Activated naive CD4-positive, alpha-beta T cell treated with anti-CD3 and anti-CD28 coated beads, Interleukin-2, amount 50 U/mL, for 24 hours (primary cell): Measurements from ENCODE around the gene CORO2B.

Source experiments
- H3K27ac Mint-ChIP-seq: one replicate; pipeline ENCODE4 v1.8.0; 2021; ENCODE audit warnings: mild to moderate bottlenecking, mixed read lengths
- H3K27me3 Mint-ChIP-seq: one replicate; pipeline ENCODE4 v1.8.0; 2021; ENCODE audit warnings: mixed read lengths
- H3K36me3 Mint-ChIP-seq: one replicate; pipeline ENCODE4 v1.8.0; 2021; ENCODE audit warnings: mixed read lengths
- H3K4me1 Mint-ChIP-seq: one replicate; pipeline ENCODE4 v1.8.0; 2021; ENCODE audit warnings: mixed read lengths
- H3K4me3 Mint-ChIP-seq: one replicate; pipeline ENCODE4 v1.8.0; 2021; ENCODE audit warnings: mild to moderate bottlenecking, mixed read lengths
- H3K9me3 Mint-ChIP-seq: one replicate; pipeline ENCODE4 v1.8.0; 2021; ENCODE audit warnings: mixed read lengths

The CORO2B gene

GRCh38 chr15:68700455-68701123 is 121.8 kb downstream of the CORO2B start:
- Mint-ChIP-seq H3K4me3 (no peak overlapping the region), H3K27ac (no peak overlapping the region), H3K36me3 (no peaks in the 10 kb centered on the region), H3K9me3 (no peaks in the 10 kb centered on the region), H3K4me1 (no peaks in the 10 kb centered on the region), H3K27me3 (no peaks in the 10 kb centered on the region)

GRCh38 chr15:68701886-68702285 is 123.1 kb downstream of the CORO2B start:
- Mint-ChIP-seq H3K4me3 (no peak overlapping the region), H3K4me1 (no peaks in the 10 kb centered on the region), H3K27ac (no peak overlapping the region), H3K27me3 (no peaks in the 10 kb centered on the region), H3K9me3 (no peaks in the 10 kb centered on the region), H3K36me3 (no peaks in the 10 kb centered on the region)

- H3K4me1 Mint-ChIP-seq, result no peaks in the 10 kb centered on the region
- no peaks in the 10 kb centered on the region for H3K27me3 Mint-ChIP-seq
- H3K9me3 Mint-ChIP-seq, result no peaks in the 10 kb centered on the region
- H3K36me3 Mint-ChIP-seq, result no peaks in the 10 kb centered on the region
- H3K4me3 Mint-ChIP-seq, result no peak overlapping the region
- H3K27ac Mint-ChIP-seq, result no peak overlapping the region
Measured at GRCh38 chr15:68704496-68705021, 125.8 kb downstream of the CORO2B start.

GRCh38 chr15:68706256-68706655 is 127.5 kb downstream of the CORO2B start:
- no peaks in the 10 kb centered on the region for H3K36me3 Mint-ChIP-seq
- H3K4me3 Mint-ChIP-seq, result no peak overlapping the region
- no peaks in the 10 kb centered on the region for H3K9me3 Mint-ChIP-seq
- H3K27me3 Mint-ChIP-seq, result no peaks in the 10 kb centered on the region
- no peak overlapping the region for H3K27ac Mint-ChIP-seq
- H3K4me1 Mint-ChIP-seq, result no peaks in the 10 kb centered on the region

GRCh38 chr15:68706931-68707330 is 128.1 kb downstream of the CORO2B start:
- Mint-ChIP-seq H3K27ac (no peak overlapping the region), H3K4me3 (no peak overlapping the region), H3K9me3 (no peaks in the 10 kb centered on the region), H3K36me3 (no peaks in the 10 kb centered on the region), H3K27me3 (no peaks in the 10 kb centered on the region), H3K4me1 (no peaks in the 10 kb centered on the region)

GRCh38 chr15:68707386-68707785 is 128.6 kb downstream of the CORO2B start:
- Mint-ChIP-seq H3K9me3 (no peaks in the 10 kb centered on the region), H3K36me3 (no peaks in the 10 kb centered on the region), H3K27ac (no peak overlapping the region), H3K27me3 (no peaks in the 10 kb centered on the region), H3K4me1 (no peaks in the 10 kb centered on the region), H3K4me3 (no peak overlapping the region)

GRCh38 chr15:68709876-68710275 is 131.1 kb downstream of the CORO2B start:
- H3K27me3 Mint-ChIP-seq, result no peaks in the 10 kb centered on the region
- no peaks in the 10 kb centered on the region for H3K4me1 Mint-ChIP-seq
- no peaks in the 10 kb centered on the region for H3K9me3 Mint-ChIP-seq
- H3K27ac Mint-ChIP-seq, result no peak overlapping the region
- H3K36me3 Mint-ChIP-seq, result no peaks in the 10 kb centered on the region
- H3K4me3 Mint-ChIP-seq, result no peak overlapping the region

GRCh38 chr15:68710536-68710935 is 131.7 kb downstream of the CORO2B start:
- Mint-ChIP-seq H3K36me3 (no peaks in the 10 kb centered on the region), H3K27ac (no peak overlapping the region), H3K4me1 (no peaks in the 10 kb centered on the region), H3K27me3 (no peaks in the 10 kb centered on the region), H3K4me3 (no peak overlapping the region), H3K9me3 (no peaks in the 10 kb centered on the region)

- Mint-ChIP-seq H3K4me3 (no peak overlapping the region), H3K27ac (no peak overlapping the region), H3K9me3 (no peaks in the 10 kb centered on the region), H3K4me1 (no peaks in the 10 kb centered on the region), H3K27me3 (peaks cover 4% of the 10 kb centered on the region), H3K36me3 (no peaks in the 10 kb centered on the region)
Measured at GRCh38 chr15:68711406-68711805, 132.6 kb downstream of the CORO2B start.

GRCh38 chr15:68712886-68713285 is 134.1 kb downstream of the CORO2B start:
- H3K27me3 Mint-ChIP-seq, result peaks cover 6% of the 10 kb centered on the region
- H3K4me3 Mint-ChIP-seq, result no peak overlapping the region
- no peaks in the 10 kb centered on the region for H3K4me1 Mint-ChIP-seq
- H3K9me3 Mint-ChIP-seq, result no peaks in the 10 kb centered on the region
- H3K27ac Mint-ChIP-seq, result no peak overlapping the region
- no peaks in the 10 kb centered on the region for H3K36me3 Mint-ChIP-seq

- Mint-ChIP-seq H3K9me3 (no peaks in the 10 kb centered on the region), H3K36me3 (no peaks in the 10 kb centered on the region), H3K27me3 (peaks cover 6% of the 10 kb centered on the region), H3K4me3 (no peak overlapping the region), H3K27ac (no peak overlapping the region), H3K4me1 (no peaks in the 10 kb centered on the region)
Measured at GRCh38 chr15:68713874-68714273, 135.1 kb downstream of the CORO2B start.

- peaks cover 6% of the 10 kb centered on the region for H3K27me3 Mint-ChIP-seq
- no peak overlapping the region for H3K4me3 Mint-ChIP-seq
- no peaks in the 10 kb centered on the region for H3K9me3 Mint-ChIP-seq
- H3K27ac Mint-ChIP-seq, result no peak overlapping the region
- H3K36me3 Mint-ChIP-seq, result no peaks in the 10 kb centered on the region
- H3K4me1 Mint-ChIP-seq, result no peaks in the 10 kb centered on the region
Measured at GRCh38 chr15:68715111-68715510, 136.3 kb downstream of the CORO2B start.

- Mint-ChIP-seq H3K36me3 (no peaks in the 10 kb centered on the region), H3K9me3 (no peaks in the 10 kb centered on the region), H3K4me1 (no peaks in the 10 kb centered on the region), H3K27me3 (peaks cover 7% of the 10 kb centered on the region), H3K4me3 (no peak overlapping the region), H3K27ac (no peak overlapping the region)
Measured at GRCh38 chr15:68717951-68718350, 139.2 kb downstream of the CORO2B start.

- Mint-ChIP-seq H3K4me1 (no peaks in the 10 kb centered on the region), H3K9me3 (no peaks in the 10 kb centered on the region), H3K36me3 (no peaks in the 10 kb centered on the region), H3K4me3 (no peak overlapping the region), H3K27me3 (peaks cover 7% of the 10 kb centered on the region), H3K27ac (no peak overlapping the region)
Measured at GRCh38 chr15:68718468-68718867, 139.7 kb downstream of the CORO2B start.

- Mint-ChIP-seq H3K27ac (no peak overlapping the region), H3K27me3 (peaks cover 7% of the 10 kb centered on the region), H3K9me3 (no peaks in the 10 kb centered on the region), H3K4me1 (no peaks in the 10 kb centered on the region), H3K36me3 (no peaks in the 10 kb centered on the region), H3K4me3 (no peak overlapping the region)
Measured at GRCh38 chr15:68719051-68719450, 140.3 kb downstream of the CORO2B start.

GRCh38 chr15:68719672-68720071 is 140.9 kb downstream of the CORO2B start:
- no peaks in the 10 kb centered on the region for H3K9me3 Mint-ChIP-seq
- H3K27me3 Mint-ChIP-seq, result peaks cover 7% of the 10 kb centered on the region
- H3K27ac Mint-ChIP-seq, result no peak overlapping the region
- no peaks in the 10 kb centered on the region for H3K4me1 Mint-ChIP-seq
- H3K36me3 Mint-ChIP-seq, result no peaks in the 10 kb centered on the region
- no peak overlapping the region for H3K4me3 Mint-ChIP-seq

- Mint-ChIP-seq H3K27me3 (peaks cover 1% of the 10 kb centered on the region), H3K4me3 (no peak overlapping the region), H3K4me1 (no peaks in the 10 kb centered on the region), H3K36me3 (no peaks in the 10 kb centered on the region), H3K27ac (no peak overlapping the region), H3K9me3 (no peaks in the 10 kb centered on the region)
Measured at GRCh38 chr15:68721886-68722285, 143.1 kb downstream of the CORO2B start.
